Naive B cell (primary cell): Measurements from ENCODE around the gene CCDC85C. TPM values are rescaled to one million over a fixed set of nuclear protein-coding genes. Genes with fewer than 3 reads are reported as not detected.

Experiments used
- ATAC-seq, 2 donors: fragments of 150-1000 bp; cut with Tn5 transposase; 2 replicates each; pipeline ENCODE4 v1.10.0; 2021; ENCODE audit warnings: low read depth in 2 of 2, mild to moderate bottlenecking in 2 of 2, moderate library complexity in 2 of 2
- DNase-seq: peaks from one replicate; pipeline ENCODE4 v3.0.0; 2022
- H3K27ac Mint-ChIP-seq, 6 donors: one replicate each; pipeline ENCODE4 v1.8.0; 2020 to 2022; ENCODE audit warnings: mild to moderate bottlenecking in 6 of 6, mixed read lengths in 6 of 6, moderate library complexity in 5 of 6, inconsistent platforms in 2 of 6
- H3K27me3 Mint-ChIP-seq, 3 donors: one replicate each; pipeline ENCODE4 v1.8.0; 2021 to 2022; ENCODE audit warnings: mixed read lengths in 3 of 3, mild to moderate bottlenecking in 1 of 3
- H3K36me3 Mint-ChIP-seq, 2 donors: one replicate each; pipeline ENCODE4 v1.8.0; 2020 to 2022; ENCODE audit warnings: mixed read lengths in 2 of 2, inconsistent platforms in 1 of 2, mild to moderate bottlenecking in 1 of 2
- H3K4me1 Mint-ChIP-seq, 3 donors: one replicate each; pipeline ENCODE4 v1.8.0; 2020 to 2022; ENCODE audit warnings: mixed read lengths in 3 of 3, inconsistent platforms in 1 of 3, mild to moderate bottlenecking in 1 of 3, moderate library complexity in 1 of 3
- H3K4me3 Mint-ChIP-seq, 8 donors: one replicate each; pipeline ENCODE4 v1.8.0; 2020 to 2022; ENCODE audit warnings: mild to moderate bottlenecking in 8 of 8, mixed read lengths in 8 of 8, moderate library complexity in 8 of 8, inconsistent platforms in 2 of 8
- H3K9me3 Mint-ChIP-seq, 7 donors: one replicate each; pipeline ENCODE4 v1.8.0; 2020 to 2022; ENCODE audit warnings: mixed read lengths in 7 of 7, mild to moderate bottlenecking in 5 of 7, inconsistent platforms in 2 of 7, moderate library complexity in 1 of 7
- polyA plus RNA-seq, 6 donors: library from polyadenylated mRNA; unstranded; fragments of 300-500 nt; fragmentation: Illumina TruSeq; gene quantifications; one replicate each; pipeline ENCODE4 v1.2.3, GENCODE V29; 2021; ENCODE audit warnings: low read depth in 6 of 6

The CCDC85C gene
- polyA plus RNA-seq, 6 donors from 2014 or later, result 0.05 to 0.28 (median 0.24) TPM

GRCh38 chr14:99524091-99524661 is 79.8 kb downstream of the CCDC85C start:
- H3K27ac Mint-ChIP-seq, result no peak overlapping the region
- H3K36me3 Mint-ChIP-seq, result no peaks in the 10 kb centered on the region
- DNase-seq (no peak), ATAC-seq (no peak)
- H3K4me3 Mint-ChIP-seq, result no peak overlapping the region
- H3K4me1 Mint-ChIP-seq, result no peaks in the 10 kb centered on the region
- H3K9me3 Mint-ChIP-seq, result no peaks in the 10 kb centered on the region
- no peaks in the 10 kb centered on the region for H3K27me3 Mint-ChIP-seq

GRCh38 chr14:99523704-99524055 is 80.3 kb downstream of the CCDC85C start:
- Mint-ChIP-seq H3K9me3 (no peaks in the 10 kb centered on the region), H3K27me3 (no peaks in the 10 kb centered on the region), H3K4me3 (no peak overlapping the region), H3K4me1 (no peaks in the 10 kb centered on the region), H3K27ac (no peak overlapping the region), H3K36me3 (no peaks in the 10 kb centered on the region)
- ATAC-seq (no peak), DNase-seq (no peak)

GRCh38 chr14:99522934-99523703 is 80.9 kb downstream of the CCDC85C start:
- no peaks in the 10 kb centered on the region for H3K9me3 Mint-ChIP-seq
- no peak overlapping the region for H3K27ac Mint-ChIP-seq
- DNase-seq (no peak), ATAC-seq (no peak)
- H3K4me1 Mint-ChIP-seq, result no peaks in the 10 kb centered on the region
- no peaks in the 10 kb centered on the region for H3K27me3 Mint-ChIP-seq
- no peaks in the 10 kb centered on the region for H3K36me3 Mint-ChIP-seq
- no peak overlapping the region for H3K4me3 Mint-ChIP-seq

- no peaks in the 10 kb centered on the region for H3K36me3 Mint-ChIP-seq
- no peak for ATAC-seq
- DNase-seq, result no peak
- no peaks in the 10 kb centered on the region for H3K4me1 Mint-ChIP-seq
- H3K27ac Mint-ChIP-seq, result no peak overlapping the region
- no peaks in the 10 kb centered on the region for H3K9me3 Mint-ChIP-seq
- H3K4me3 Mint-ChIP-seq, result no peak overlapping the region
- no peaks in the 10 kb centered on the region for H3K27me3 Mint-ChIP-seq
These were observed 81.5 kb downstream of the CCDC85C start for GRCh38 chr14:99522457-99522891.

DNA sequence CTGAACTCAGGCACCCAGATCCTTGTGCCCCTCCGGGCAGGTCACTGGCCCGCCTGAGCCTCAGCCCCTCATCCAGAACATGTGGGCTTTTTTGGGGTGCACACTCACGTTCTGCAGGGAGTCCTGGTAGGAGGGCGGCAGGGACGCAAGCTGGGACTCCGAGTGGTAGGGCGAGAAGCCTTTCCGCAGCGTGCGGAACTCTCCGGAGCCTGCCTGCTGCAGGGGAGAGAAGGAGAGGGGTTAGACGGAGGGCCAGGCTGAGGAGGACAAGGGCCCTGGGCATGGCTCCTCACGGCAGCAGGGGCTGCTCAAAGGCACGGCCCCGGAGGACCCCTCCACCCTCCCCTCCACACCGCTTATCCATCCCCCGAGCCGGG is 82.0 kb downstream of the CCDC85C start:
- H3K4me1 Mint-ChIP-seq, result no peaks in the 10 kb centered on the region
- H3K27ac Mint-ChIP-seq, result no peak overlapping the region
- no peak overlapping the region for H3K4me3 Mint-ChIP-seq
- DNase-seq (no peak), ATAC-seq (no peak)
- H3K9me3 Mint-ChIP-seq, result no peaks in the 10 kb centered on the region
- H3K27me3 Mint-ChIP-seq, result no peaks in the 10 kb centered on the region
- no peaks in the 10 kb centered on the region for H3K36me3 Mint-ChIP-seq

GRCh38 chr14:99521176-99522024 is 82.6 kb downstream of the CCDC85C start:
- H3K36me3 Mint-ChIP-seq, result no peaks in the 10 kb centered on the region
- ATAC-seq (no peak), DNase-seq (no peak)
- H3K9me3 Mint-ChIP-seq, result no peaks in the 10 kb centered on the region
- H3K27me3 Mint-ChIP-seq, result no peaks in the 10 kb centered on the region
- no peak overlapping the region for H3K27ac Mint-ChIP-seq
- H3K4me1 Mint-ChIP-seq, result no peaks in the 10 kb centered on the region
- H3K4me3 Mint-ChIP-seq, result no peak overlapping the region

DNA sequence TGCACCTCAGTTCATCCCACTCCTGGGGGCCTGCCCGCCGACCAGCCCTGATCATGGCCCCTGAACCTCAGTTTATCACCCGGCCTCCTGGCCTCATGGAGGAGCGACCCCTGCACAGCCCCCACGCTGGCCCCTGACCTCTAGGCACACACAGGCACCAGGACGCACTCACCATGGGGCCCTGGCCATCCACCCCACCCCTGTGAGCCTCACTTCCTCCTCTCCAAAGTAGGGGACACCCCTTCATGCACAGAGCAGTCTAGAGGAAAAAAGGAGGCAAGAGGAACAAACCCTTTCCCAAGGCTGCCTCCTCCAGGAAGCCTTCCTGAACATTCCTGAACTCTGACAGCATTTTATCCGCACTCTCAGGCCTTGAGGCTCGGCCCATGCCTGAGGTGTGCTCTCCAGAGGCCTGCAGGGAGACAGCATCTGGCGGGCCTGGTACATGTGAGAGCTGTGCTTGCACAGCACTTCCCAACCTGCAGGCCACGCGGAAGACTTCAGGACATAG is 83.4 kb downstream of the CCDC85C start:
- H3K4me3 Mint-ChIP-seq, result no peak overlapping the region
- H3K4me1 Mint-ChIP-seq, result no peaks in the 10 kb centered on the region
- H3K27ac Mint-ChIP-seq, result no peak overlapping the region
- no peaks in the 10 kb centered on the region for H3K27me3 Mint-ChIP-seq
- DNase-seq (no peak), ATAC-seq (no peak)
- H3K9me3 Mint-ChIP-seq, result no peaks in the 10 kb centered on the region
- no peaks in the 10 kb centered on the region for H3K36me3 Mint-ChIP-seq

- no peaks in the 10 kb centered on the region for H3K9me3 Mint-ChIP-seq
- H3K27me3 Mint-ChIP-seq, result no peaks in the 10 kb centered on the region
- no peaks in the 10 kb centered on the region for H3K4me1 Mint-ChIP-seq
- H3K27ac Mint-ChIP-seq, result no peak overlapping the region
- DNase-seq (no peak), ATAC-seq (no peak)
- H3K4me3 Mint-ChIP-seq, result no peak overlapping the region
- no peaks in the 10 kb centered on the region for H3K36me3 Mint-ChIP-seq
These were observed 84.0 kb downstream of the CCDC85C start for GRCh38 chr14:99519931-99520421.

GRCh38 chr14:99519347-99519881 is 84.6 kb downstream of the CCDC85C start:
- Mint-ChIP-seq H3K36me3 (no peaks in the 10 kb centered on the region), H3K9me3 (no peaks in the 10 kb centered on the region), H3K27ac (no peak overlapping the region), H3K27me3 (no peaks in the 10 kb centered on the region), H3K4me3 (no peak overlapping the region), H3K4me1 (no peaks in the 10 kb centered on the region)
- DNase-seq (no peak), ATAC-seq (no peak)

DNA sequence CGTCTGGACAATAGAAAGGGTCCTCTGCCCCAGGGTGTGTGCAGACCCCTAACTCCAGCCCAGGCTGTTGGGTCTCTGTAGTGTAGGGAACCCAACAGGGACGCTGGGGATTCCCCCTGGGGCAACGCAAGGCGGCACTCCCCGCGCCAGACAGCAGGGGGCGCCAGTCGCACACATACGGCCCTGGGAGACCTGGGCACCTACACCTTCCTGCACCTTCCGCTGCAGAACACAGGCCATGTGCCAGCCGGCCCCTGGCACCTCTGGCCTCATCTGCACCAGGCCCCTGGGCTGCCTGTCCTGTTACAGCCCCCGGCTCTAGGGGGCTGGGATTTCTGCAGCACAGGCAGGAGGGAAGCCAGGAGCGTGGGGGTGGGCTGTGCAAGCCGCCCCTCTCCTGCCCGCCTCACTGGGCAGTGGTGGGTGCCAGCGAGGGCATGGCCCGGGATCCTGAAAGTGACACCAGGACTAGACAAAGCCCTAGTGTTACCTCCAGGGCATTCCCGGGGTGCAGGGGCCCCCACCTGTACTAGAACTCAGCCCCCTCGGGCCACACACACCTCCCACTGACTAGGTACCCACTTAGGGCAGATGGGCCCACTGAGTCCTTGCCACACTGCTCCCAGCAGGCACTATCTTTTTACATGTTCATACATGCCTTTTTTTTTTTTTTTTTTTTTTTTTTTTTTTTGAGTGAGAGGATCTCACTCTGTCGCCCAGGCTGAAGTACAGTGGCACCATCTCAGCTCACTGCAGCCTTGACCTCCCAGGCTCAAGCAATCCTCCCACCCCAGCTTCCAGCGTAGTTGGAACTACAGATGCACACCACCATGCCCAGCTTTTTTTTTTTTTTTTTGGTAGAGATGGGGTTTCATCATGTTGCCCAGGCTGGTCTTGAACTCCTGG is 85.3 kb downstream of the CCDC85C start:
- no peaks in the 10 kb centered on the region for H3K36me3 Mint-ChIP-seq
- no peaks in the 10 kb centered on the region for H3K9me3 Mint-ChIP-seq
- no peak overlapping the region for H3K27ac Mint-ChIP-seq
- peak; percentile 69 to 82 for ATAC-seq
- no peak overlapping the region for H3K4me3 Mint-ChIP-seq
- no peaks in the 10 kb centered on the region for H3K4me1 Mint-ChIP-seq
- DNase-seq, result peak; percentile 67
- no peaks in the 10 kb centered on the region for H3K27me3 Mint-ChIP-seq

DNA sequence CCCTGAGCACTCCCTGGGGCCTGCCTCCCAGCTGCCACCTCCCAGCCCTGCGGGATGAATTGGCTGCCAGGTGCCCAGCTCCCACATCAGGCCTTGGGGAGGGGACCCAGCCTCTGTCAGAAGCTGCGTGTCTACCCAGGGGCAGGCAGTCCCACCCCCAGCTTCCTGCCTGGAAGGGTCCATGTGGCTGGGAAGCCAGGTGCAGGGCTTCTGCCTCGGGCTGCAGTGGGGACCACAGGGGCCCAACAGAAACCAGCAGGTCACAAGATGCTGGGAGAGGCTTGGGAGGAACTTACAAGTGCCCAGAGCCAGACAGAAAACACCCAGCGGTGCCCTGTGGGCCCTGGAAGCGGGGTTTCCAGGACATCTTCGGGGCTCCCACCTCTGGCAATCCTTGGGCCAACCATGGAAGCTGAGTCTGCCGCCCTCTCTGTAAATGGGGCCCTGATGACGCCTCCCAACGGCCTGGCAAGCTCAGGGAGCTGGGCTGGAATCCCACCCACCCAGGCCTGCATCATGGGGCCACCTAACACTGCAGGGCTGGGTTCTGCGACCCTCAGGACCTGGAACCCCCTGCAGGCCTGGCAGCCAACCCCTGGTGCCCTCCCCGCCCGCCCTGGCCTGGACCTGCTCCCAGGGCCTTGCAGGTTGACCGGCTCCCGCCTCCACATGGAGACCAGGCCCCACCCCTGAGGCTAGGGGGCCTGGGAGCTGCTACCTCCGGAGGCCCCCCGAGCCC is 86.2 kb downstream of the CCDC85C start:
- H3K4me3 Mint-ChIP-seq, result no peak overlapping the region
- H3K36me3 Mint-ChIP-seq, result no peaks in the 10 kb centered on the region
- DNase-seq (no peak), ATAC-seq (no peak)
- H3K9me3 Mint-ChIP-seq, result no peaks in the 10 kb centered on the region
- H3K27ac Mint-ChIP-seq, result no peak overlapping the region
- H3K4me1 Mint-ChIP-seq, result no peaks in the 10 kb centered on the region
- no peaks in the 10 kb centered on the region for H3K27me3 Mint-ChIP-seq

DNA sequence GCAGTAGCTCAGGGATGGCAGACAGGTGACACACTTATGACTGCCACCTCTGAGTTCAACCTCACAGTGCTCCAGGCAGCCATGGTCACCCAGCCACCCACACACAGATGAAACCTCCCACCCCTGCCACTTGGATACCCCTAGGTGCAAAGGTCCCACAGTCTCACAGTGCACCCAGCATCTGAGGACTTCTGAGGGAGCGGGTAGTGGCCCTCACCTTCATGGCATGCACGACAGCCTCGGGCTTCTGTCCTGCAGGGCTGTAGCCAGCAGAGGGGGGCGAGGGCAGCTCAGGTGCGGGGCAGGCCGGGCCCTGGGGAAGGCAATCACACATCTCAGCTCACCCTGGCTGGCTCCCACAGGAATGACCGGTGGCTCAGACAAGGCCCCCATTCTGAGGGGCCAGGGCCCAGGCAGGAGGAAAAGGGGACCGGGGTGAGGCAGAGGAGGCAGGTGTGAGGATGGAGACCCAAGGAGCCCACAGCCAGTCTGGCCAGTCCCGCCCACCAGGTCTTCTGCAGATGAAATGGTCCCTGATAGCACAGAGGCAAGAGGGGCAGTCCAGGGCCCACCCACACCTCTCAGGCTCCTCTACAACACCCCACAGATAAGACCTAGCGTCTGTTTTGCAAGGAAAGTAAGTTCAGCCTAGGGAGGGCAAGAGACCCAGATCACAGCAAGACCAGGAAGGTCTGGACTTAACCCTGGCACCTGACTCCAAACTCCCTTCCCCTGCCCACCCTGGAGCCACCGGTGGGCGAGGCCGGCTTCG is 87.0 kb downstream of the CCDC85C start:
- Mint-ChIP-seq H3K27ac (peak overlapping the region in 1 of 6 donors; percentile 15), H3K27me3 (no peaks in the 10 kb centered on the region), H3K4me1 (no peaks in the 10 kb centered on the region), H3K4me3 (no peak overlapping the region), H3K9me3 (no peaks in the 10 kb centered on the region), H3K36me3 (no peaks in the 10 kb centered on the region)
- DNase-seq (no peak), ATAC-seq (no peak)
